Right renal pelvis (tissue), 4 donors: ENCODE data around the gene POMT1. TPM values are rescaled to one million over a fixed set of nuclear protein-coding genes. Genes with fewer than 3 reads are reported as not detected.
A peak's percentile ranks its signal among the peaks of the same experiment; 100 is the strongest.

Experiments used
- DNase-seq, 4 donors: peaks; one replicate each; pipeline ENCODE4 v3.0.0-alpha.2; 2013; ENCODE audit warnings: low read depth in 4 of 4, low spot score in 3 of 4, missing footprints in 1 of 4
- polyA plus RNA-seq, 4 donors: library from polyadenylated mRNA; unstranded; fragments of 120-200 nt; gene quantifications; one replicate each; pipeline ENCODE4 v1.2.1, GENCODE V29; 2013; ENCODE audit not compliant: insufficient read length in 4 of 4

POMT1 gene
- polyA plus RNA-seq, 4 donors, result 33.4 to 38.4 (median 34.8) TPM

- no peak for DNase-seq
These were observed 25.9 kb upstream of the POMT1 start for GRCh38 chr9:131476777-131477345.

- no peak for DNase-seq
These were observed 25.4 kb upstream of the POMT1 start for GRCh38 chr9:131477367-131477766.

GRCh38 chr9:131477816-131478419 is 24.8 kb upstream of the POMT1 start:
- no peak for DNase-seq

DNA sequence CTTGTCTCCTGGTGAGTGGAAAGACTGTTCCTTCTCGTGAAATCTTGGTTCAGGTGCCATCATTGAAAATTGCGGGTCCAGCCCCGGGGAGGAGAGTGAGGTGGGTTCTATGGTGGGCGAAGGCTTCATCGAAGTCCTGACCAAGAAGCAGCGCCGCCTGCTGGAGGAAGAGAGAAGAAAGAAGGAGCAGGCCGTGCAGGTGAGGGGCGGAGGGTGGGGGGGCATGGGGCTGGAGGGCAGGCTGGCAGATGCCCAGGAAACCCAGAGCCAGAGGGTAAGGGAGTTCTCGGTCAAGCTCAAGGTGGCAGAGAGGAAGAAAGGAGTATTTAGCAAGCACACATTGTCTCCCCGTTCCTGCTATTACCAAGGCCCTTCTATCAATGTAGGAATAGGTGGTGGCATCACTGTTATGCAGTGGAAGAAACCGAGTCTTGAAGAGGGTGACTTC is 24.3 kb upstream of the POMT1 start:
- DNase-seq, result peak; percentile 23 to 51 (median 34)

DNA sequence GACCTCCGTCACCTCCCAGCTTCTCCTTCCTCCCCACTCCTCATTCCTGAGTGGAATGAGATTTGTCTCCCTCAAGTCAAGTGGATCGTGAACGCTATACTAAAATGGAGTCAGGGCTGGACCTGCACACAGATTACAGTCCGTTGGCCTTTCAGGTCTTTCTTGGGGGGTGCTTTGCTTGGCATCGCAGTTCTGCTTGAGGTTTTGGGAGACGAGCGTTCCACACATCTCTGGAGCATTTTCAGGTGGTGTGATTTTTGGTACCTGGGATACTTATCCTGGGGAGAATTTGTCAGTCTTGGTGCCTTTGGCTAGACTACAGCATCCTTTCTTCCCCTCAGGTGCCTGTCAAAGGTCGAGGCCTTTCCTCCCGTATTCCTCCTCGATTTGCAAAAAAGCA is 23.8 kb upstream of the POMT1 start:
- DNase-seq, result no peak

DNA sequence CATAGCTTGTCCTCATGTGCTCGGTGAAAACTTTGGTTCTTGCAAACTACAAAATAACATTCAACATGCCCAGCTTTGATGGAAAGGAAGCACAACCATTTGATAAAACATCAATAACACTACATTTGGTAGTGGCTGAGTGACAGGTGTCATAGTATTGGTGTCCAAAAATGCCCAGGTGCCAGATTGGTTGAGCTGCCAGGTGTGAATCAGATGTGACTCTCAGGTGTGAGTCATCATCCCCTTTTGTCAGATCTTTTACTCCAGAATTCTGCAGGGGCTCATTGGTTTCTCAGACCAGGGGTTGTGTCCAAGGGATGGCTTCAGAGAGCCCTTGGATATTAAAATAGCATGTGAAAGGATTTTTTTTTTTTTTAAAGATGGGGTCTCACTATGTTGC is 22.5 kb upstream of the POMT1 start:
- DNase-seq, result no peak

GRCh38 chr9:131481441-131482342 is 21.0 kb upstream of the POMT1 start:
- no peak for DNase-seq

DNA sequence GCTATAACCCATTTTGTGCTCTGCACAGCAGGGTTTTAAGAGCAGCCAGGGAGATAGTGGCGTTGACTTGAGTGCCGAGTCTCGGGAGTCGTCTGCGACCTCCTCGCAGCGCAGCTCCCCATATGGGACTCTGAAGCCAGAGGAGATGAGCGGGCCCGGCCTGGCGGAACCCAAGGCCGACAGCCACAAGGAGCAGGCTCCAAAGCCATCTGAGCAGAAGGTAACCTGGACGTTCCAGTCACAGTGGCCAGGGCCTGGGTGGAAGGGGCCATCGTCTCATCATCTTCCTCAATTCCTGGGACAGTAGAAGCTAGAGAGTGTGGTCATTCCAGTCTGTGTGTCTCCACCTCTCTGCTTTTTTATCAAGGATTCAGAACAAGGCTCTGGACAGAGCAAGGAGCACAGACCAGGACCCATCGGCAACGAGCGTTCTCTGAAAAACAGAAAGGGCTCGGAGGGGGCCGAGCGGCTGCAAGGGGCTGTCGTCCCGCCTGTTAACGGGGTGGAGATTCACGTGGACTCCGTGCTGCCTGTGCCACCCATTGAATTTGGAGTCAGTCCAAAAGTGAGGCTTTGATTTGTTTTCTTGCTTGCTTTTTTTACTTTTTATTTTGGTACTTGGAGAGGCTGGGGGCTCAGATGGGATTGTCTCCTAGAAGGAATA is 20.2 kb upstream of the POMT1 start:
- DNase-seq, result no peak

GRCh38 chr9:131483319-131484050 is 19.2 kb upstream of the POMT1 start:
- DNase-seq, result no peak

DNA sequence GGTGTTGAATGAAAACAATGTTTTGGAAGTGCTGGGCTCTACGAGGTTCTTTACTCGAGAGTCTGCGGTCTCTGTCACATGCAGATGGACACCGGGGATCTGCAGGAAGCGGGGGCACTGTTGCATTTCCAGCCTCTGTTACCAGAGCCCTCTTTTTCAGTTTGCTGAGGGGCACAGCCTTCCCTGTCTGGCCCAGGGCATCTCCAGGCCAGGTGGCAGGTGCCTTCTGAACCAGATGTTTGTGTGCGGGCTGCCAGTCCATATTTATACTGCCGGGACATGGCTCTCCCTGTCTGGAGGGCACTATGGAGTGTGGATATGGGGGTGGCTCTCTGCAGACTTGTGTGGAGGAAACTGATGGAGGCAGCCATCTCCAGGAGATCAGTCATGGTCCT is 18.7 kb upstream of the POMT1 start:
- DNase-seq, result no peak

DNA sequence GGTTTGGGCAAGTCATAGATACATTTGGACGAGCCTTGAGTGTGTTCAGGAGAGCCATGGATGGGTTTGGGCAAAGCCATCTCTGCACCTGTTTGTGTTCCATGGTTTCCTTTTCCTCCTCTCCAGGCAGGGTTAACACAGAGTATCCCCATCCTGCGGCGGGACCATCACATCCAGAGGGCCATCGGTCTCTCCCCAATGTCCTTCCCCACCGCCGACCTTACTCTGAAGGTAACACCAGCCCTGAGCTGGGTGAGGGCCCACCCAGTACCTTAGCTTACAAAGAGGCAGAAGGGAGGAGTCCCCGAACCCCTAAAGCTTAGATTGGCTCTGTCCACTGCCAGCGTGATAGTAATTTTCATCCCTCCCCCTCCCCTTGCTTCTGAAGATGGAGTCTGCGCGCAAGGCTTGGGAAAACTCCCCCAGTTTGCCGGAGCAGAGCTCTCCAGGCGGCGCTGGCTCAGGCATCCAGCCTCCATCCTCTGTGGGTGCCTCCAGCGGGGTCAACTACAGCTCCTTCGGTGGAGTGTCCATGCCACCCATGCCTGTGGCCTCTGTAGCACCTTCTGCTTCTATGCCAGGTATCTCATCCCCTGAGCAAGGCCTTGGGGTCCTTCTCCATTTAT is 18.0 kb upstream of the POMT1 start:
- DNase-seq, result no peak

GRCh38 chr9:131485206-131485605 is 17.5 kb upstream of the POMT1 start:
- DNase-seq, result no peak

GRCh38 chr9:131485728-131486422 is 16.8 kb upstream of the POMT1 start:
- DNase-seq, result no peak

- no peak for DNase-seq
These were observed 15.7 kb upstream of the POMT1 start for GRCh38 chr9:131487001-131487400.

GRCh38 chr9:131487621-131488031 is 15.1 kb upstream of the POMT1 start:
- DNase-seq, result no peak

GRCh38 chr9:131490514-131490913 is 12.2 kb upstream of the POMT1 start:
- no peak for DNase-seq

- DNase-seq, result no peak
These were observed 11.6 kb upstream of the POMT1 start for GRCh38 chr9:131491001-131491710.

GRCh38 chr9:131492070-131492469 is 10.6 kb upstream of the POMT1 start:
- no peak for DNase-seq
